Measurements from ENCODE around the gene ADAMTSL1.

ADAMTSL1 gene

DNA sequence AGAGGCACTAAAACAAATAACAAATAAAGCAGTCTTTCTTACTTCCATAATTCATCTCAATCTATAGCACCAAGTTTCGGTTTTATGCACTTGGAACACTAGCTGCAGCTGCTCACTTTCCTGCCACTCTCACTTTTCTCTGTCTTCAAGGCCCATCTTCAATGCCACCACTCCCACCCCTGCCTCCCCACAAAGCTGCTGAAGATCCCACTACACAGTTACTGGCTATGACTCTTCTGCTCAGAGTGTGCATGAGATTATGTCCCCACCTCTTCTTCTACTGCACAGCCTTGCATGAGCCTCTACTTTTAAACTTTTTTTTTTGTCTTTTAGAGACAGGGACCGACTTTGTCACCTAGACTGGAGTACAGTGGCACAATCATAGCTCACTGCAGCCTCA lies 481.7 kb downstream of the ADAMTSL1 start:
- DNase-seq (ENCODE audit: low spot score): no peak
- H3K27ac ChIP-seq: no peak overlapping the region
- ChIA-PET CTCF (interaction anchor here (0.6 kb wide), 1 partner anchor 41 kb away, joined by 3 read pairs; no protein-coding TSS in a partner anchor), POLR2A (ENCODE audit: low non-redundant PET) (no interaction called here)
- TF ChIP-seq, protein P1, sequence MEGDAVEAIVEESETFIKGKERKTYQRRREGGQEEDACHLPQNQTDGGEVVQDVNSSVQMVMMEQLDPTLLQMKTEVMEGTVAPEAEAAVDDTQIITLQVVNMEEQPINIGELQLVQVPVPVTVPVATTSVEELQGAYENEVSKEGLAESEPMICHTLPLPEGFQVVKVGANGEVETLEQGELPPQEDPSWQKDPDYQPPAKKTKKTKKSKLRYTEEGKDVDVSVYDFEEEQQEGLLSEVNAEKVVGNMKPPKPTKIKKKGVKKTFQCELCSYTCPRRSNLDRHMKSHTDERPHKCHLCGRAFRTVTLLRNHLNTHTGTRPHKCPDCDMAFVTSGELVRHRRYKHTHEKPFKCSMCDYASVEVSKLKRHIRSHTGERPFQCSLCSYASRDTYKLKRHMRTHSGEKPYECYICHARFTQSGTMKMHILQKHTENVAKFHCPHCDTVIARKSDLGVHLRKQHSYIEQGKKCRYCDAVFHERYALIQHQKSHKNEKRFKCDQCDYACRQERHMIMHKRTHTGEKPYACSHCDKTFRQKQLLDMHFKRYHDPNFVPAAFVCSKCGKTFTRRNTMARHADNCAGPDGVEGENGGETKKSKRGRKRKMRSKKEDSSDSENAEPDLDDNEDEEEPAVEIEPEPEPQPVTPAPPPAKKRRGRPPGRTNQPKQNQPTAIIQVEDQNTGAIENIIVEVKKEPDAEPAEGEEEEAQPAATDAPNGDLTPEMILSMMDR (conservative IDR thresholded peaks at IDR 0.05; ENCODE audit: low read depth): no peak

Data from RWPE1 (cell line).